GM18505 (cell line): ENCODE data around the gene CRYGC.
"Not testable (repeated sequence)": the region's sequence is repeated elsewhere in the genome, so short reads cannot be mapped to it uniquely, and the experiment has no call there.

Experiments used
- ATAC-seq: cut with Tn5 transposase; IDR thresholded peaks from one replicate; pipeline ENCODE4 v1.9.1; 2021; ENCODE audit not compliant: unreplicated experiment
- POLR2A ChIP-seq: IDR thresholded peaks from 4 replicates; pipeline ENCODE4 v1.6.1; 2011; ENCODE audit warnings: borderline replicate concordance; ENCODE audit not compliant: insufficient read depth, insufficient read length; ENCODE audit errors: extremely low read depth

The CRYGC gene

GRCh38 chr2:208128136-208128535 lies 1.5 kb downstream of the CRYGC start:
- TF ChIP-seq POLR2A = no peak
- no peak for ATAC-seq

- no peak for TF ChIP-seq POLR2A
- no peak for ATAC-seq
These were observed 2.5 kb downstream of the CRYGC start for GRCh38 chr2:208127090-208127489.

GRCh38 chr2:208125251-208125650 lies 4.4 kb downstream of the CRYGC start:
- ATAC-seq = no peak

GRCh38 chr2:208124013-208124715 lies 5.5 kb downstream of the CRYGC start, which contains the start of gene CRYGD:
Gene CRYGD, minus strand, starts transcription at chr2:208124524. Its CDS starts 51 bp downstream, at chr2:208124473.
- ATAC-seq = not testable (repeated sequence)

More at GRCh38 chr2:208125251-208125650, 4.4 kb downstream of the CRYGC start:
- TF ChIP-seq POLR2A = no peak

GRCh38 chr2:208122248-208122647 lies 7.4 kb downstream of the CRYGC start:
- TF ChIP-seq POLR2A = no peak
- no peak for ATAC-seq

GRCh38 chr2:208118918-208119317 lies 10.7 kb downstream of the CRYGC start:
- TF ChIP-seq POLR2A = no peak
- ATAC-seq = no peak

GRCh38 chr2:208117390-208117789 lies 12.2 kb downstream of the CRYGC start:
- not testable (repeated sequence) for ATAC-seq

GRCh38 chr2:208112969-208113368 lies 16.7 kb downstream of the CRYGC start:
- TF ChIP-seq POLR2A = no peak
- ATAC-seq = no peak

- ATAC-seq = not testable (repeated sequence)
These were observed 17.3 kb downstream of the CRYGC start for GRCh38 chr2:208112273-208112745.

- no peak for ATAC-seq
These were observed 26.0 kb downstream of the CRYGC start for GRCh38 chr2:208103616-208104015.

GRCh38 chr2:208101716-208102631 lies 27.7 kb downstream of the CRYGC start:
- TF ChIP-seq POLR2A = no peak
- ATAC-seq = no peak

More at GRCh38 chr2:208103616-208104015, 26.0 kb downstream of the CRYGC start:
- no peak for TF ChIP-seq POLR2A

GRCh38 chr2:208099682-208100470 lies 29.8 kb downstream of the CRYGC start:
- no peak for ATAC-seq
- no peak for TF ChIP-seq POLR2A

- not testable (repeated sequence) for ATAC-seq
These were observed 30.9 kb downstream of the CRYGC start for GRCh38 chr2:208098701-208099100.
